ENCODE data around the gene MOGAT2. TPM values are rescaled to one million over a fixed set of nuclear protein-coding genes. Genes with fewer than 3 reads are reported as not detected.
"Not testable (repeated sequence)": the region's sequence is repeated elsewhere in the genome, so short reads cannot be mapped to it uniquely, and the experiment has no call there.

MOGAT2 gene
- total and polyA plus RNA-seq, 4 experiments from 2014 or later, result not detected

DNA sequence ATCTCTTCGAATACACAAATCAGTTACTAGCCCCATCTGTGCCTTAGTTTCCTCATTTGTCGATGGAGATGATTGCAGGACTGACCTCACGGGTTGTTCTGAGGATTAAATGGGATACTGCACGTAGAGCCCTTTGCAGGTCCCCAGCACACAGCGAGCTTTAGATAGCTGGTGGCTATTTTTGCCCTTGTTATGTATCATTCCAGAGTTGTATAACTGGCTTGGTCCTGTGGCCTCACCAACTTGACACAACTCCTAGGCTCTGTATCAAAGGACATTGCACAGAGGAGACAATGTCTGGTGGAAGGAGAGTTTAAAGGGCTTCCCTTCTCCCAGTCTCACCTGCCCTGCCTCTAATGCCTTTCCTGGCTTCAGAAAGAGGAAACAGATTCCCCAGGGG lies 28.2 kb downstream of the MOGAT2 start:
- H3K9me3 Mint-ChIP-seq, result peaks cover 0 to 3% (median 0%) of the 10 kb centered on the region in 8 donors
- no peak overlapping the region for H3K4me3 Mint-ChIP-seq
- intact Hi-C loops (cut with micrococcal nuclease), result no loop called here
- Histone ChIP-seq H3K27me3 (ENCODE audit: insufficient read depth, low read length) (no peaks in the 10 kb centered on the region), H3K4me3 (ENCODE audit: low read length in 2 of 2) (no peak overlapping the region), H3K27ac (ENCODE audit: low read depth, low read length) (no peak overlapping the region), H3K36me3 (ENCODE audit: insufficient read depth, low read length) (no peaks in the 10 kb centered on the region), H3K4me1 (ENCODE audit: insufficient read depth, low read length) (no peaks in the 10 kb centered on the region), H3K9me3 (ENCODE audit: control insufficient read depth in 1 of 2, low read length in 2 of 2) (no peaks in the 10 kb centered on the region)
- H3K27ac Mint-ChIP-seq, result no peak overlapping the region
- H3K36me3 Mint-ChIP-seq, result no peaks in the 10 kb centered on the region
- peaks cover 0 to 3% (median 0%) of the 10 kb centered on the region in 4 donors for H3K4me1 Mint-ChIP-seq
- H3K27me3 Mint-ChIP-seq, result peaks cover 16 to 24% of the 10 kb centered on the region in 2 donors
- DNase-seq, result no peak
- POLR2A ChIA-PET (ENCODE audit: partially characterized antibody), result no interaction called here
- CTCF ChIA-PET (ENCODE audit: partially characterized antibody), result no interaction called here

DNA sequence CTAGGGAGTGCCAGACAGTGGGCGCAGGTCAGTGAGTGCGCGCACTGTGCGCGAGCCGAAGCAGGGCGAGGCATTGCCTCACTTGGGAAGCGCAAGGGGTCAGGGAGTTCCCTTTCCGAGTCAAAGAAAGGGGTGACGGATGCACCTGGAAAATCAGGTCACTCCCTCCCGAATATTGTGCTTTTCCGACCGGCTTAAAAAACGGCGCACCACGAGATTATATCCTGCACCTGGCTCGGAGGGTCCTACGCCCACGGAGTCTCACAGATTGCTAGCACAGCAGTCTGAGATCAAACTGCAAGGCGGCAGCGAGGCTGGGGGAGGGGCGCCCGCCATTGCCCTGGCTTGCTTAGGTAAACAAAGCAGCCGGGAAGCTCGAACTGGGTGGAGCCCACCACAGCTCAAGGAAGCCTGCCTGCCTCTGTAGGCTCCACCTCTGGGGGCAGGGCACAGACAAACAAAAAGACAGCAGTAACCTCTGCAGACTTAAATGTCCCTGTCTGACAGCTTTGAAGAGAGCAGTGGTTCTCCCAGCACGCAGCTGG lies 31.2 kb downstream of the MOGAT2 start:
- POLR2A ChIA-PET (ENCODE audit: partially characterized antibody), result not testable (repeated sequence)

DNA sequence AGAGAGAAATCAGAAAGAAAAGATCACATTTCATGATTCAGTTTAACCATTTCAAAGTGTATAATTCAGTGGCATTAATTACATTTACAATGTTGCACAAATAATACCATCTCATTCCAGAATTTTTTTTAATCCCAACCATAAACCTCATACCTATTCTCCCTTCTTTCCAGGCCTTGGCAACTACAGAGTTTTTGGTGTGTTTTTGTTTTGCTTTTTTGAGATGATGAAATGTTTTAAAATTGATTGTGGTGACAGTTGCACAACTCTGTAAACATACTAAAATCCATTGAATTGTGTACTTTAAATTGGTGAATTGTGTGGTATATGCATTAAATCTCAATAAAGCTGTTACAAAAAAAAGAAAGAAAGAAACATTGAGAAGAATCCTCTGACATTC lies 37.3 kb downstream of the MOGAT2 start:
- H3K4me1 ChIP-seq (ENCODE audit: insufficient read depth, low read length); H3K27ac Mint-ChIP-seq; H3K27me3 Mint-ChIP-seq; H3K4me1 Mint-ChIP-seq; H3K36me3 ChIP-seq (ENCODE audit: insufficient read depth, low read length); CTCF ChIA-PET (ENCODE audit: partially characterized antibody); DNase-seq; H3K4me3 ChIP-seq (ENCODE audit: low read length in 2 of 2); H3K9me3 Mint-ChIP-seq; H3K27ac ChIP-seq (ENCODE audit: low read depth, low read length); H3K36me3 Mint-ChIP-seq; H3K4me3 Mint-ChIP-seq; POLR2A ChIA-PET (ENCODE audit: partially characterized antibody); H3K27me3 ChIP-seq (ENCODE audit: insufficient read depth, low read length); H3K9me3 ChIP-seq (ENCODE audit: control insufficient read depth in 1 of 2, low read length in 2 of 2); intact Hi-C loops (cut with micrococcal nuclease): not testable (repeated sequence)

More for the DNA sequence above, 31.2 kb downstream of the MOGAT2 start:
- H3K27me3 ChIP-seq (ENCODE audit: insufficient read depth, low read length); H3K4me3 ChIP-seq (ENCODE audit: low read length in 2 of 2); H3K4me1 ChIP-seq (ENCODE audit: insufficient read depth, low read length); H3K27ac Mint-ChIP-seq; DNase-seq; H3K4me3 Mint-ChIP-seq; H3K36me3 ChIP-seq (ENCODE audit: insufficient read depth, low read length); H3K4me1 Mint-ChIP-seq; H3K9me3 Mint-ChIP-seq; intact Hi-C loops (cut with micrococcal nuclease); H3K36me3 Mint-ChIP-seq; H3K27ac ChIP-seq (ENCODE audit: low read depth, low read length); CTCF ChIA-PET (ENCODE audit: partially characterized antibody); H3K9me3 ChIP-seq (ENCODE audit: control insufficient read depth in 1 of 2, low read length in 2 of 2): not testable (repeated sequence)
- peaks cover 11 to 22% of the 10 kb centered on the region in 2 donors for H3K27me3 Mint-ChIP-seq

DNA sequence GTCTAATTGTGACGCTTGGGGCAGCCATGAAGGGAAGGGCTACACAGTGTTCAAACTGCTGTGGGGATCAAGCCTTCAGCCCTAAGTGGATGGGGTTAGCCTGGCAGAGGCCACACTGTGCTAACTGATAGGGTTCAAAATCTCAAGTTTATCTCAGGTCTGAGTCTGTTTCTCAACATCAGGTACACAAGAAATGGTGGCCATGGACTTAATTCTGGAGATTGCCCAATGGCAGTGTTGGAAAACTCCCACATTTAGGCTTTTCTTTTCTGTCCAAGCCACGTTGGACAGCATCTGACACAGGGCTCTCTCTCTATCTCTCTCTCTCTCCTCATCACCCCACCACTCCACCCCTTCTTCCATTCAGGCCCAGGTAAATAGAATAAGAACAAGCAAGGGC lies 40.0 kb downstream of the MOGAT2 start:
- DNase-seq, result no peak
- Histone ChIP-seq H3K4me1 (ENCODE audit: insufficient read depth, low read length) (no peaks in the 10 kb centered on the region), H3K9me3 (ENCODE audit: control insufficient read depth in 1 of 2, low read length in 2 of 2) (no peaks in the 10 kb centered on the region), H3K4me3 (ENCODE audit: low read length in 2 of 2) (no peak overlapping the region), H3K27ac (ENCODE audit: low read depth, low read length) (no peak overlapping the region), H3K27me3 (ENCODE audit: insufficient read depth, low read length) (no peaks in the 10 kb centered on the region), H3K36me3 (ENCODE audit: insufficient read depth, low read length) (no peaks in the 10 kb centered on the region)
- Mint-ChIP-seq H3K27me3 (no peaks in the 10 kb centered on the region), H3K4me3 (no peak overlapping the region), H3K4me1 (peaks cover 0 to 3% (median 0%) of the 10 kb centered on the region in 4 donors), H3K9me3 (peaks cover 0 to 2% (median 0%) of the 10 kb centered on the region in 8 donors), H3K36me3 (no peaks in the 10 kb centered on the region), H3K27ac (no peak overlapping the region)
- ChIA-PET POLR2A (ENCODE audit: partially characterized antibody) (no interaction called here), CTCF (ENCODE audit: partially characterized antibody) (no interaction called here)
- intact Hi-C loops (cut with micrococcal nuclease), result no loop called here

DNA sequence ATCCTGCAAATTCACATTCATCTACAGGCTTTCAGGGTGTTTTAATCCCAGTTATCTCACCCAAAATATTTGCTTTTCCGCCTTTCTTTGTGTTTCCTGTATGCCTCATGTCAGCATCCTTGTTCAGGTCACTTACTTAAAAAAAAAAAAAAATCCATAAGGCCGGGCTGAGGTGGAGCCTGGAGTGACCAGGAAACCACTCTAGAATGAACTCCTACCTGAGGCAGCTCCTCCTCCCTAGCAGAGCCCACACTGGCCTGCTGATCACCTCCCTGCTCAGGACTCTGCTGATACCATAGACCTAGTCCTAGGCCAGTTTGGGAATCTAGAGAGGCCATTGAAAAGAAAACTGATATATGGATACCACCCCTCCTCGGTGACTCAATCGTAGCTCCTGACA lies 42.2 kb downstream of the MOGAT2 start:
- intact Hi-C loops (cut with micrococcal nuclease), result no loop called here
- ChIA-PET CTCF (ENCODE audit: partially characterized antibody) (interaction anchor here (0.8 kb wide), 1 partner anchor 123 kb away, joined by 3 read pairs; no protein-coding TSS in a partner anchor), POLR2A (ENCODE audit: partially characterized antibody) (no interaction called here)

DNA sequence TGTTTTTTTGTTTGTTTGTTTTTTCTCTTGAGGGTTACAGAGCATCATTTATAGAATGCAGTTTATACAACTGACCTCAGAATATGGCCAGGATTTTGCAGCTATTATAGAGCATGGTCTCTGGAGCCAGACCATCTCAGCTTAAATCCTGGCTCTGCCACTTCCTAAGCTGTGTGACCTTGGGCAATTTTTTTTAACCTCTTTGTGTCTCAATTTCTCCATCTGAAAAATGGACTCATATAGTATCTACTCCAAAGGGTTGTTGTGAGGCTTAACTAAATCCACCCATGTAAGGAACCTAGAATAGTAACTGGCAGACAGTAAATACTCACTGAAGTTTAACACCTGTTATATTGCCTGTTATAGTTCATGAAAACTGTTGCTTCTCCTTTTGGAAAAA lies 42.6 kb downstream of the MOGAT2 start:
- intact Hi-C loops (cut with micrococcal nuclease), result no loop called here
- Mint-ChIP-seq H3K9me3 (no peaks in the 10 kb centered on the region), H3K27me3 (no peaks in the 10 kb centered on the region), H3K27ac (no peak overlapping the region), H3K4me1 (peaks cover 0 to 2% (median 0%) of the 10 kb centered on the region in 4 donors), H3K4me3 (no peak overlapping the region), H3K36me3 (no peaks in the 10 kb centered on the region)
- H3K4me3 ChIP-seq (ENCODE audit: low read length in 2 of 2), result no peak overlapping the region
- POLR2A ChIA-PET (ENCODE audit: partially characterized antibody), result no interaction called here
- no peaks in the 10 kb centered on the region for H3K9me3 ChIP-seq (ENCODE audit: control insufficient read depth in 1 of 2, low read length in 2 of 2)
- no peaks in the 10 kb centered on the region for H3K4me1 ChIP-seq (ENCODE audit: insufficient read depth, low read length)
- CTCF ChIA-PET (ENCODE audit: partially characterized antibody), result interaction anchor here (0.8 kb wide), 1 partner anchor 124 kb away, joined by 3 read pairs; no protein-coding TSS in a partner anchor
- H3K27me3 ChIP-seq (ENCODE audit: insufficient read depth, low read length), result no peaks in the 10 kb centered on the region
- no peak overlapping the region for H3K27ac ChIP-seq (ENCODE audit: low read depth, low read length)
- no peak for DNase-seq
- no peaks in the 10 kb centered on the region for H3K36me3 ChIP-seq (ENCODE audit: insufficient read depth, low read length)

More for the DNA sequence above, 42.2 kb downstream of the MOGAT2 start:
- no peaks in the 10 kb centered on the region for H3K36me3 Mint-ChIP-seq
- peaks cover 0 to 3% (median 0%) of the 10 kb centered on the region in 4 donors for H3K4me1 Mint-ChIP-seq
- H3K27ac ChIP-seq (ENCODE audit: low read depth, low read length), result no peak overlapping the region
- H3K4me1 ChIP-seq (ENCODE audit: insufficient read depth, low read length), result no peaks in the 10 kb centered on the region
- H3K4me3 Mint-ChIP-seq, result no peak overlapping the region
- H3K27me3 Mint-ChIP-seq, result no peaks in the 10 kb centered on the region
- H3K9me3 ChIP-seq (ENCODE audit: control insufficient read depth in 1 of 2, low read length in 2 of 2), result no peaks in the 10 kb centered on the region
- no peak for DNase-seq
- no peak overlapping the region for H3K27ac Mint-ChIP-seq
- no peaks in the 10 kb centered on the region for H3K27me3 ChIP-seq (ENCODE audit: insufficient read depth, low read length)
- no peak overlapping the region for H3K4me3 ChIP-seq (ENCODE audit: low read length in 2 of 2)
- no peaks in the 10 kb centered on the region for H3K36me3 ChIP-seq (ENCODE audit: insufficient read depth, low read length)
- no peaks in the 10 kb centered on the region for H3K9me3 Mint-ChIP-seq

DNA sequence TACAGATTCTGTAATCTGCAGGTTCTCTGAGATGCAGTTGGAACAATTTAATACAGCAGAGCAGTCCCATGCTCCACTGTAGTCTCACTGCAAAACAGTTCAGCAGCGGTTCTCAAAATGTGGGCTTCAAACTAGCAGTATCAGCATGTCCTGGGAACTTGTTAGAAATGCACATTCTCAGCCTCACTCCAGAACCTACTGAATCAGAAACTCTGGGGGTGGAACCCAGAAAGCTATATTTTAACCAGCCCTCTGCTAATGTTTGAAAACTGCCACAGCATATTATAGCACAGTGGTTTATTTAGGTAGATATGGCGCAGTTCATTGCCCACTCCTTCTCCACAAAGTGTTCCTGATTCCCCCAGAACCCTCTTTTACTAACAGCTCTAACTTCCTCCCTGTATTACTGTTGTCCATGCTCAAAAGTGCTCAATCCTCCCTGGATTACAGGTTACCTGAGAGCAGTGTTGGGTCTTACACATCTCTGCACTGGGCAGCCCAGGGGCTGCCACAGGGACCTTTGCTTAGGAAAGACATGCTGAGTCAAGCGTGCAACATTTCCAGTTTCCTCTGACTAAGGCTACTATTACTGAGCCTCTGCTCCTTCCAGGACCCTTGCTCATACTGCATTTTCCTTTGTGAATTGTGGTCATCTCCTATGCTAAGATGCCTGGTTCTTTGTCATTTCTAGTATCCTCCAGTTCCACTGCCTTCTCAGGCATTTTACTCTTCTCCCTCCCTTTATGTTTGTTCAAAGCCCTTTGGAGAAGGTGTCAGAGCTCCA lies 43.3 kb downstream of the MOGAT2 start:
- Histone ChIP-seq H3K36me3 (ENCODE audit: insufficient read depth, low read length) (no peaks in the 10 kb centered on the region), H3K4me3 (ENCODE audit: low read length in 2 of 2) (no peak overlapping the region), H3K9me3 (ENCODE audit: control insufficient read depth in 1 of 2, low read length in 2 of 2) (no peaks in the 10 kb centered on the region), H3K27me3 (ENCODE audit: insufficient read depth, low read length) (no peaks in the 10 kb centered on the region), H3K27ac (ENCODE audit: low read depth, low read length) (no peak overlapping the region), H3K4me1 (ENCODE audit: insufficient read depth, low read length) (no peaks in the 10 kb centered on the region)
- intact Hi-C loops (cut with micrococcal nuclease), result no loop called here
- Mint-ChIP-seq H3K36me3 (no peaks in the 10 kb centered on the region), H3K27me3 (peaks cover 0 to 3% of the 10 kb centered on the region in 2 donors), H3K27ac (no peak overlapping the region), H3K4me1 (no peaks in the 10 kb centered on the region), H3K9me3 (peaks cover 0 to 2% (median 0%) of the 10 kb centered on the region in 8 donors), H3K4me3 (no peak overlapping the region)
- ChIA-PET POLR2A (ENCODE audit: partially characterized antibody) (interaction anchor here (0.6 kb wide), 1 partner anchor 20 kb away, joined by 3 read pairs; no protein-coding TSS in a partner anchor), CTCF (ENCODE audit: partially characterized antibody) (interaction anchor here (0.8 to 0.9 kb wide), 2 partner anchors 71 to 124 kb away, joined by 3 to 4 read pairs; no protein-coding TSS in a partner anchor)
- DNase-seq, result no peak

All from CD4-positive, alpha-beta memory T cell (primary cell).